GM19043 (cell line): Measurements from ENCODE around the gene MED22.
"Not testable (repeated sequence)": the region's sequence is repeated elsewhere in the genome, so short reads cannot be mapped to it uniquely, and the experiment has no call there.

Source experiments
- ATAC-seq: cut with Tn5 transposase; IDR thresholded peaks from one replicate; pipeline ENCODE4 v1.9.1; 2021; ENCODE audit warnings: low read depth; ENCODE audit not compliant: unreplicated experiment

Gene MED22

GRCh38 chr9:133315997-133316396 is 31.9 kb downstream of the MED22 start:
- no peak for ATAC-seq

- ATAC-seq = no peak
Measured at GRCh38 chr9:133309608-133310007, 38.3 kb downstream of the MED22 start.

DNA sequence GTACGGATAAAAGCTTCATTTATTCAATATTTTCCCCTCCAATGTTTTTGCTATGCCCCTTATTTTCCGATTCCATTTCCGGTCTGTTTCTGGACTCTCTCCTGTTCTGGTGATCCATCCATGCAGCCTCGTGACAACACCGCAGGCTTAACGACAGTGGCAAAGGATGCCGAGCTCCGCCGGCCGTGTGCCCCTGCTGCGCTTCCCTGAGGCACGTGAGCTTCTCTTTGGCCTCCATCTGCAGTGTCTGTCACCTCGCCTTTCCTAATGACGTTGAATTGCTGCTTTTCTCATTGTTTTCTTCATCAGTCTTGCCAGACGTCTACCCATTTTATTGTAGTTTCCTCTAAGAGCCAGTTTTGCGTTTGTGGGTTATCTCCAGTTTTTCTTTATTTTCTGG is 40.6 kb downstream of the MED22 start:
- ATAC-seq = no peak

- ATAC-seq = no peak
Measured at GRCh38 chr9:133306242-133307204, 41.4 kb downstream of the MED22 start.

DNA sequence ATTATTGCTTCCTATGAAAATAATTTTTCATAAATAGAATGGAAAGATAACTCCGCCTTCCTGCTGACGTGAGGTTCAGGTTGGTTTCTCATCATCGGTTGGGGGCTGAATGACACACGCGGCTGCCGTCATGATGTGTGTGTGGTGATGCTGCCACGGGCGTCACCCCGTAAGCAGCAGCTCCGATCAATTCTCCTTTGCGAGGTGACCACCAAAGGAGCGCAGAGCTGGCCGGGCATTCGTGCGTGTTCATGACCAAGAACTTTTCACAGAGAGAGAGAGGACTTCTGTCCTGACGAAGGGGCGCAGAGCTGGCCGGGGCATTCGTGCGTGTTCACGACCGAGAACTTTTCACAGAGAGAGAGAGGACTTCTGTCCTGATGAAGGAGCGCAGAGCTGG is 42.2 kb downstream of the MED22 start:
- ATAC-seq = no peak

DNA sequence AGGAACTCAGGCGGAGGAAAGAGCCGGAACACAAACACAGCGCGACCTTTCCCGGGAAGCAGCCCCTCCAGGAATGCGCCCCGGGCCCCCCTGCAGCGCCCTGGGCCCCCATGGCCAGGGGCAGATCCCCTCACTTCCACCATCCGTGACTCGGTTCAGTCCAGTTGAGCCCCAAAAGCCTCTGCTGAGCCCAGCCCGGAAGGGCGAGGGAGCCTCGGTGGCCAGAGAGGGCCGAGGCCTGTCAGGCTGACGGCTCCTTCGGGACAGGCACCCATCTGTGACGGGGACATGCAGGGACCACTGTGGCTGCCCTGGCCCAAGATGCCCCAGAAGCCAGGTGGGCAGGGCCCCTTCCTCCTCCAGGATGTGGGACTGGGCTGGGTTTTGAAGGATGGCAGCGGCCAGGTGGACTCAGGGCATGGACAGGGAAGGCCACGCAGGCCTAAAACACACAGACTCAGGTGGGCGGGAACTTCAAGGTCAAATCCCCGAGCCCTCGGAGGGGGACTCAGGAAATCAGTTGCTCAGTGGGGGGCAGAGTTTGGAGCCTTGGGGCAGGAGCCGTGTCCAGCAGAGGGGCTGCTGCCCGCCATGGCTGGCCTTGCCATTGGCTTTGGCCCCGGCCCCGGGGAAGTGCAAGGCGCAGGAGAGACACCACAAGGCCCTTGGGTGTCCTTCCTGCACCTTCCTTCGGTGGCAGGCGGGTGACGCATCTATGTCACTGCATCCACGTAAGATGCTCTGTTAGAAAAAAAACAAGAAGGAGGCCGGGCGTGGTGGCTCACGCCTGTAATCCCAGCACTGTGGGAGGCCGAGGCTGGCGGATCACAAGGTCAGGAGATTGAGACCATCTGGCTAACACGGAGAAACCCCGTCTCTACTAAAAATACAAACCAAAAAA is 43.2 kb downstream of the MED22 start:
- ATAC-seq = no peak

- ATAC-seq = no peak
Measured at GRCh38 chr9:133304158-133304470, 43.8 kb downstream of the MED22 start.

- ATAC-seq = no peak
Measured at GRCh38 chr9:133303266-133304157, 44.4 kb downstream of the MED22 start.

GRCh38 chr9:133301253-133302230 is 46.4 kb downstream of the MED22 start:
- ATAC-seq = no peak

GRCh38 chr9:133299996-133300395 is 47.9 kb downstream of the MED22 start:
- not testable (repeated sequence) for ATAC-seq

DNA sequence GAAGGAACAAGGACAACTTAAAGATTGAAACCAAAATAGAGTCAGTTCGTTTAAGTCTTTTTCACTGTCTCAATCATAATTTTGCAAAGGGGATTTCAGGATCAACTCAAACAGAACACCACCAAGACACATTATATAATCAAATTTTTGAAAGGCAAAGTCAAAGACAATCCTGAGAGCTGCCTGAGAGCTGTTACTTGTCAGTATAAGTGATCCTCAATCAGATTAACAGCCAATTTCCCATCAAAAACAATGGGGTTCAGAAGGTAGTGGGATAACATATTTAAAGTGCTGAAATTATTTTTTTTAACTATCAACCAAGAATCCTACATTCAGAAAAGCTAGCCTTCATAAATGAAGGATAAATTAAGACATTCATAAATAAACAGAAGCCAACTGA is 53.7 kb downstream of the MED22 start:
- no peak for ATAC-seq

- ATAC-seq = no peak
Measured at GRCh38 chr9:133290751-133291302, 57.1 kb downstream of the MED22 start.
